Neuronal stem cell (in vitro differentiated cells): ENCODE measurements around the gene NUP107.

Experiments
- DNase-seq: peaks from one replicate; pipeline ENCODE4 v3.0.0-alpha.2; 2013; ENCODE audit warnings: low spot score
- H2AFZ ChIP-seq: one replicate; pipeline ENCODE4 v1.6.1; 2013; ENCODE audit warnings: mild to moderate bottlenecking, low read length, inconsistent platforms
- H2AK5ac ChIP-seq: 2 replicates; pipeline ENCODE4 v1.6.1; 2013; ENCODE audit warnings: low read depth, mild to moderate bottlenecking, inconsistent platforms, low read length, moderate library complexity, mixed read lengths
- H2BK120ac ChIP-seq: 2 replicates; pipeline ENCODE4 v1.6.1; 2013; ENCODE audit warnings: low read depth, mild to moderate bottlenecking, inconsistent platforms, low read length, moderate library complexity, mixed read lengths
- H2BK12ac ChIP-seq: one replicate; pipeline ENCODE4 v1.6.1; 2013; ENCODE audit warnings: low read length, inconsistent platforms
- H2BK15ac ChIP-seq: 2 replicates; pipeline ENCODE4 v1.6.1; 2013; ENCODE audit warnings: mild to moderate bottlenecking, low read length, inconsistent platforms, mixed read lengths
- H2BK5ac ChIP-seq: one replicate; pipeline ENCODE4 v1.6.1; 2013; ENCODE audit warnings: inconsistent platforms, mild to moderate bottlenecking, low read length, moderate library complexity
- H3K14ac ChIP-seq: one replicate; pipeline ENCODE4 v1.6.1; 2013; ENCODE audit warnings: low read length, inconsistent platforms
- H3K18ac ChIP-seq: 2 replicates; pipeline ENCODE4 v1.6.1; 2013; ENCODE audit warnings: low read length, inconsistent platforms
- H3K23ac ChIP-seq: 2 replicates; pipeline ENCODE4 v1.6.1; 2013; ENCODE audit warnings: low read depth, mild to moderate bottlenecking, mixed read lengths, low read length, inconsistent platforms; ENCODE audit not compliant: poor library complexity
- H3K27ac ChIP-seq: replicated peaks from 3 replicates; pipeline ENCODE4 v1.5.1; 2013; ENCODE audit warnings: low read length, inconsistent platforms
- H3K27me3 ChIP-seq, 3 experiments: 2 replicates each; pipeline ENCODE4 v1.6.1; 2013; ENCODE audit warnings: low read length in 3 of 3, mild to moderate bottlenecking in 2 of 3, inconsistent platforms in 1 of 3, low read depth in 1 of 3, mixed read lengths in 1 of 3, moderate library complexity in 1 of 3; ENCODE audit not compliant: control insufficient read depth in 3 of 3, insufficient read depth in 3 of 3
- H3K36me3 ChIP-seq, 2 donors: replicated peaks in 1 of 2; 2 replicates each; pipeline ENCODE4 v1.6.1; 2013; ENCODE audit warnings: low read length in 2 of 2; ENCODE audit not compliant: control insufficient read depth in 2 of 2, insufficient read depth in 2 of 2
- H3K4ac ChIP-seq: 2 replicates; pipeline ENCODE4 v1.6.1; 2013; ENCODE audit warnings: inconsistent platforms, mild to moderate bottlenecking, low read length, moderate library complexity
- H3K4me1 ChIP-seq, 2 donors: 1 replicate in 1 of 2; 2 replicates in 1 of 2; pipeline ENCODE4 v1.6.1; 2013; ENCODE audit warnings: low read length in 2 of 2, low read depth in 1 of 2; ENCODE audit not compliant: control insufficient read depth in 2 of 2, insufficient read depth in 1 of 2
- H3K4me2 ChIP-seq: one replicate; pipeline ENCODE4 v1.6.1; 2013; ENCODE audit warnings: mild to moderate bottlenecking, low read length, inconsistent platforms; ENCODE audit not compliant: insufficient read depth, poor library complexity, severe bottlenecking
- H3K4me3 ChIP-seq, 2 donors: 2 replicates each; pipeline ENCODE4 v1.5.1; 2013; ENCODE audit warnings: low read length in 2 of 2, mild to moderate bottlenecking in 2 of 2, inconsistent platforms in 1 of 2, moderate library complexity in 1 of 2
- H3K79me1 ChIP-seq: one replicate; pipeline ENCODE4 v1.6.1; 2013; ENCODE audit warnings: low read depth, mild to moderate bottlenecking, inconsistent platforms, low read length, moderate library complexity
- H3K9ac ChIP-seq: one replicate; pipeline ENCODE4 v1.6.1; 2013; ENCODE audit warnings: mild to moderate bottlenecking, low read depth, low read length, inconsistent platforms; ENCODE audit not compliant: poor library complexity
- H3K9me3 ChIP-seq, 2 donors: replicated peaks in 1 of 2; 2 replicates each; pipeline versions ENCODE3 to v1.6.1; 2013; ENCODE audit warnings: low read length in 2 of 2, mild to moderate bottlenecking in 2 of 2, inconsistent platforms in 1 of 2, low read depth in 1 of 2, mixed read lengths in 1 of 2, moderate library complexity in 1 of 2; ENCODE audit not compliant: control insufficient read depth in 2 of 2, insufficient read depth in 1 of 2
- H4K8ac ChIP-seq: one replicate; pipeline ENCODE4 v1.6.1; 2013; ENCODE audit warnings: low read depth, mild to moderate bottlenecking, inconsistent platforms, low read length, moderate library complexity
- H4K91ac ChIP-seq: one replicate; pipeline ENCODE4 v1.6.1; 2013; ENCODE audit warnings: low read length, low read depth, mild to moderate bottlenecking, inconsistent platforms; ENCODE audit not compliant: poor library complexity
- WGBS, 2 donors: extraction: QIAGEN DNeasy Blood & Tissue Kit; methylation state at CpG; one replicate each; pipeline ENCODE4 v1.1.7; 2013; ENCODE audit warnings: missing lambda C conversion rate in 2 of 2, mixed read lengths in 1 of 2; ENCODE audit not compliant: insufficient read length in 2 of 2, insufficient replicate concordance in 1 of 2; ENCODE audit errors: extremely low coverage in 2 of 2; 5-methylcytosine and 5-hydroxymethylcytosine counted together

NUP107 gene

GRCh38 chr12:68648179-68648578 is 38.6 kb upstream of the NUP107 start:
- no peak overlapping the region for H2BK120ac ChIP-seq
- no peak overlapping the region for H4K8ac ChIP-seq
- H2AK5ac ChIP-seq, result no peak overlapping the region
- no peaks in the 10 kb centered on the region for H3K9me3 ChIP-seq
- no peaks in the 10 kb centered on the region for H3K4me1 ChIP-seq
- H2BK5ac ChIP-seq, result no peak overlapping the region
- H3K4me3 ChIP-seq, result no peak overlapping the region
- H3K79me1 ChIP-seq, result no peaks in the 10 kb centered on the region
- H3K23ac ChIP-seq, result no peak overlapping the region
- H3K4ac ChIP-seq, result no peak overlapping the region
- no CpG with 5 or more reads among the region's 3 CpGs for WGBS, 2 donors
- H4K91ac ChIP-seq, result no peak overlapping the region
- H3K14ac ChIP-seq, result no peak overlapping the region
- no peak overlapping the region for H3K9ac ChIP-seq
- H3K27ac ChIP-seq, result no peak overlapping the region
- H3K4me2 ChIP-seq, result no peak overlapping the region
- DNase-seq, result no peak
- H3K18ac ChIP-seq, result no peak overlapping the region
- no peak overlapping the region for H2BK15ac ChIP-seq
- H3K36me3 ChIP-seq, result peaks cover under 1 to 51% of the 10 kb centered on the region in 2 donors
- H2AFZ ChIP-seq, result no peak overlapping the region
- no peaks in the 10 kb centered on the region for H3K27me3 ChIP-seq
- H2BK12ac ChIP-seq, result no peak overlapping the region

- no peak for DNase-seq
- no peak overlapping the region for H3K9ac ChIP-seq
- no peak overlapping the region for H3K4ac ChIP-seq
- no peak overlapping the region for H4K91ac ChIP-seq
- no peak overlapping the region for H3K23ac ChIP-seq
- WGBS, 2 donors, result no CpG with 5 or more reads among the region's 3 CpGs
- no peak overlapping the region for H2BK12ac ChIP-seq
- no peak overlapping the region for H2BK5ac ChIP-seq
- no peak overlapping the region for H3K27ac ChIP-seq
- no peaks in the 10 kb centered on the region for H3K79me1 ChIP-seq
- no peak overlapping the region for H2BK120ac ChIP-seq
- no peak overlapping the region for H3K4me2 ChIP-seq
- no peaks in the 10 kb centered on the region for H3K9me3 ChIP-seq
- H3K27me3 ChIP-seq, result no peaks in the 10 kb centered on the region
- no peak overlapping the region for H3K14ac ChIP-seq
- H2BK15ac ChIP-seq, result no peak overlapping the region
- H3K36me3 ChIP-seq, result peaks cover 2 to 26% of the 10 kb centered on the region in 2 donors
- H3K4me1 ChIP-seq, result no peaks in the 10 kb centered on the region
- no peak overlapping the region for H2AFZ ChIP-seq
- no peak overlapping the region for H4K8ac ChIP-seq
- H3K4me3 ChIP-seq, result no peak overlapping the region
- H2AK5ac ChIP-seq, result no peak overlapping the region
- no peak overlapping the region for H3K18ac ChIP-seq
These were observed 21.7 kb upstream of the NUP107 start for GRCh38 chr12:68665016-68665569.

GRCh38 chr12:68667291-68667690 is 19.5 kb upstream of the NUP107 start:
- H3K4me2 ChIP-seq, result no peak overlapping the region
- no peak overlapping the region for H2BK15ac ChIP-seq
- H2AK5ac ChIP-seq, result no peak overlapping the region
- WGBS, 2 donors, result no CpG with 5 or more reads among the region's 1 CpG
- no peak overlapping the region for H2AFZ ChIP-seq
- H2BK120ac ChIP-seq, result no peak overlapping the region
- H2BK12ac ChIP-seq, result no peak overlapping the region
- H3K4me1 ChIP-seq, result no peaks in the 10 kb centered on the region
- peaks cover 0 to 10% of the 10 kb centered on the region in 2 donors for H3K36me3 ChIP-seq
- H3K23ac ChIP-seq, result no peak overlapping the region
- H3K18ac ChIP-seq, result no peak overlapping the region
- no peak for DNase-seq
- H4K8ac ChIP-seq, result no peak overlapping the region
- H4K91ac ChIP-seq, result no peak overlapping the region
- H3K14ac ChIP-seq, result no peak overlapping the region
- no peak overlapping the region for H3K4me3 ChIP-seq
- H3K4ac ChIP-seq, result no peak overlapping the region
- no peaks in the 10 kb centered on the region for H3K9me3 ChIP-seq
- no peak overlapping the region for H3K27ac ChIP-seq
- no peak overlapping the region for H3K9ac ChIP-seq
- H3K79me1 ChIP-seq, result no peaks in the 10 kb centered on the region
- H3K27me3 ChIP-seq, result no peaks in the 10 kb centered on the region
- H2BK5ac ChIP-seq, result no peak overlapping the region

- Histone ChIP-seq H3K4me3 (no peak overlapping the region), H4K8ac (no peak overlapping the region), H3K9me3 (no peaks in the 10 kb centered on the region), H2BK12ac (no peak overlapping the region), H2BK15ac (no peak overlapping the region), H3K79me1 (no peaks in the 10 kb centered on the region), H3K23ac (no peak overlapping the region), H3K9ac (no peak overlapping the region), H3K36me3 (peaks cover 0 to 5% of the 10 kb centered on the region in 2 donors), H2AK5ac (no peak overlapping the region), H3K27me3 (no peaks in the 10 kb centered on the region), H3K4me2 (no peak overlapping the region), H3K14ac (no peak overlapping the region), H4K91ac (no peak overlapping the region), H3K27ac (no peak overlapping the region), H3K18ac (no peak overlapping the region), H3K4me1 (no peaks in the 10 kb centered on the region), H2BK5ac (no peak overlapping the region), H2BK120ac (no peak overlapping the region), H2AFZ (no peak overlapping the region), H3K4ac (no peak overlapping the region)
- DNase-seq, result no peak
- no CpG with 5 or more reads among the region's 1 CpG for WGBS, 2 donors
These were observed 18.9 kb upstream of the NUP107 start for GRCh38 chr12:68667896-68668295.
